ENCODE measurements around the gene PSMG3.

PSMG3 gene

DNA sequence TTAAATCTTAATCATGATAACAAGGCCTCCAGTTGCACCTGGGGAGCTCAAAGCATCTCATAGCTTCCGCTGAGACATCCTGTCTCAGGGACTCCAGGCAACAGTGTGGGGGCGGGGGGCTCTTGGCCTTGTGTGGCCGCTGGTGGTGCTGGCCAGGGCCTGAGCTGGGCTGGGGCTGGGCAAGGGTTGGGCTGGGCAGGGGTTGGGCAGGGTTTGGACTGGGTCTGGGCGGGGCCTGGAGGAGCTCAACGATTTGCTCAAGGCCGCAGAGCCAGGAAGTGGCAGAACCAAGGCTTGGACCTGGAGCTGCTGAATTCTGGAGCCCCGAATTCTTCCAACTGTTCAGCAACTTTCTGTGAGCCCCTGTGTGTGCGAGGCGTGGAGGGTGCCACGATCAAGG, 37.9 kb upstream of the PSMG3 start:
- no peaks in the 10 kb centered on the region for H3K9me2 ChIP-seq (replicated peaks; ENCODE audit: insufficient read depth, low read length)
- H3K27ac ChIP-seq (ENCODE audit: low read depth, low read length) = no peak overlapping the region
- TF ChIP-seq EZH2phosphoT487 (conservative IDR thresholded peaks at IDR 0.05; ENCODE audit: low read length) = no peak
- TF ChIP-seq, protein P1, sequence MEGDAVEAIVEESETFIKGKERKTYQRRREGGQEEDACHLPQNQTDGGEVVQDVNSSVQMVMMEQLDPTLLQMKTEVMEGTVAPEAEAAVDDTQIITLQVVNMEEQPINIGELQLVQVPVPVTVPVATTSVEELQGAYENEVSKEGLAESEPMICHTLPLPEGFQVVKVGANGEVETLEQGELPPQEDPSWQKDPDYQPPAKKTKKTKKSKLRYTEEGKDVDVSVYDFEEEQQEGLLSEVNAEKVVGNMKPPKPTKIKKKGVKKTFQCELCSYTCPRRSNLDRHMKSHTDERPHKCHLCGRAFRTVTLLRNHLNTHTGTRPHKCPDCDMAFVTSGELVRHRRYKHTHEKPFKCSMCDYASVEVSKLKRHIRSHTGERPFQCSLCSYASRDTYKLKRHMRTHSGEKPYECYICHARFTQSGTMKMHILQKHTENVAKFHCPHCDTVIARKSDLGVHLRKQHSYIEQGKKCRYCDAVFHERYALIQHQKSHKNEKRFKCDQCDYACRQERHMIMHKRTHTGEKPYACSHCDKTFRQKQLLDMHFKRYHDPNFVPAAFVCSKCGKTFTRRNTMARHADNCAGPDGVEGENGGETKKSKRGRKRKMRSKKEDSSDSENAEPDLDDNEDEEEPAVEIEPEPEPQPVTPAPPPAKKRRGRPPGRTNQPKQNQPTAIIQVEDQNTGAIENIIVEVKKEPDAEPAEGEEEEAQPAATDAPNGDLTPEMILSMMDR (IDR thresholded peaks at IDR 0.05; ENCODE audit: insufficient read depth, low read length, poor library complexity, severe bottlenecking) = no peak
- H4K20me1 ChIP-seq (ENCODE audit: low read depth, low read length) = no peaks in the 10 kb centered on the region
- H3K4me2 ChIP-seq (ENCODE audit: low read depth, low read length, poor library complexity, severe bottlenecking) = no peak overlapping the region
- H3K79me2 ChIP-seq (ENCODE audit: insufficient read depth, low read length) = no peaks in the 10 kb centered on the region
- no peak overlapping the region for H2AFZ ChIP-seq (ENCODE audit: low read depth, low read length, severe bottlenecking)
- no peaks in the 10 kb centered on the region for H3K9me3 ChIP-seq (ENCODE audit: insufficient read depth, low read length)
- no peaks in the 10 kb centered on the region for H3K36me3 ChIP-seq (ENCODE audit: low read length)
- H3K9ac ChIP-seq (ENCODE audit: low read length) = no peak overlapping the region
- H3K27me3 ChIP-seq (ENCODE audit: low read length) = peaks cover 4% of the 10 kb centered on the region; the same call in 1 of the 2 replicates
- no peak overlapping the region for H3K4me3 ChIP-seq (ENCODE audit: insufficient read depth, low read length, poor library complexity, severe bottlenecking)
- H3F3A ChIP-seq (ENCODE audit: insufficient read depth) = no peaks in the 10 kb centered on the region

DNA sequence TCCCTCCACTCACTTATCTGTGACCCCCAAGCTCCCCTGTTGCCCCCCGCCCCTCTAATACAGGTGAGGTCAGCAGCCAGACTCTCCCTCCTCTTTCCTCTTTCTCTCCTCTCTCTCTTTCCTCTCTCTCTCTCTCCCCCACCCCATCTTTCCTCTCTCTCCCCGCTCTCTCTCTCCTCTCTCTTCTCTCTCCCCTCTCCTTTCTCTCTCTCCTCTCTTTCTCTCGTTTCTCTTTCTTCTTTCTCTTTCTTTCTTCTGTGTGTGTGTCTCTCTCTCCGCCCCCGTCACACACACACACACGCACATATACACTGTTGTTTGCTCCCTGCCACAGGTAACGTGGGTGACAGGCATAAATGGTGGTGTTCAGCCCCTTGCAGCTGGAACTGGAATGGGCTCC, 37.2 kb upstream of the PSMG3 start:
- Histone ChIP-seq H3K9me3 (ENCODE audit: insufficient read depth, low read length) (no peaks in the 10 kb centered on the region), H3F3A (ENCODE audit: insufficient read depth) (no peaks in the 10 kb centered on the region), H3K9me2 (replicated peaks; ENCODE audit: insufficient read depth, low read length) (no peaks in the 10 kb centered on the region), H3K79me2 (ENCODE audit: insufficient read depth, low read length) (no peaks in the 10 kb centered on the region), H3K4me2 (ENCODE audit: low read depth, low read length, poor library complexity, severe bottlenecking) (no peak overlapping the region), H3K9ac (ENCODE audit: low read length) (no peak overlapping the region), H3K27me3 (ENCODE audit: low read length) (peaks cover 4% of the 10 kb centered on the region; the same call in 1 of the 2 replicates), H3K36me3 (ENCODE audit: low read length) (no peaks in the 10 kb centered on the region), H2AFZ (ENCODE audit: low read depth, low read length, severe bottlenecking) (no peak overlapping the region), H3K4me3 (ENCODE audit: insufficient read depth, low read length, poor library complexity, severe bottlenecking) (no peak overlapping the region), H4K20me1 (ENCODE audit: low read depth, low read length) (no peaks in the 10 kb centered on the region), H3K27ac (ENCODE audit: low read depth, low read length) (no peak overlapping the region)
- TF ChIP-seq, protein P1 (IDR thresholded peaks at IDR 0.05; ENCODE audit: insufficient read depth, low read length, poor library complexity, severe bottlenecking) = no peak
- TF ChIP-seq EZH2phosphoT487 (conservative IDR thresholded peaks at IDR 0.05; ENCODE audit: low read length) = no peak

DNA sequence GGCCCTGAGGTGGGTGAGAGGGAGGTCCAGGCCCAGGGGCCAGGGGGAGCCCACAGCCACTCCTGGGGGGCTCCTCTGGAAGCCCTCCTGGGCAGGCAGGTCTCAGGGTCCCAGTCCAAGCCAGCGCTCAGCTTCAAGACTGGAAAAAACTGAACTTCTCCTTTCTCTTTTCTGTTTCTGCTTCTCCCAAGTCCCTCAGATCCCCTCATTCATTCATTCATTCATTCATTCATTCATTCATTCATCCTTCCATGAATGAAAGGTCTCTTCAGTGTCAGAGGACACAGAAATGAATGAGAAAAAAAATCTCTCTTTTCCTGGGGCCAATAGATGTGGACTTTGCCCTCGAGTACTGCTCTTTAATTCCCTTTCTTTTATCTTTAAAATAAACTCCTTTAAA, 34.6 kb upstream of the PSMG3 start:
- no peak for TF ChIP-seq EZH2phosphoT487 (conservative IDR thresholded peaks at IDR 0.05; ENCODE audit: low read length)
- TF ChIP-seq, protein P1 (IDR thresholded peaks at IDR 0.05; ENCODE audit: insufficient read depth, low read length, poor library complexity, severe bottlenecking) = no peak
- Histone ChIP-seq H3K9me2 (replicated peaks; ENCODE audit: insufficient read depth, low read length) (no peaks in the 10 kb centered on the region), H3K79me2 (ENCODE audit: insufficient read depth, low read length) (no peaks in the 10 kb centered on the region), H3K27ac (ENCODE audit: low read depth, low read length) (no peak overlapping the region), H3K4me2 (ENCODE audit: low read depth, low read length, poor library complexity, severe bottlenecking) (no peak overlapping the region), H2AFZ (ENCODE audit: low read depth, low read length, severe bottlenecking) (no peak overlapping the region), H3K9ac (ENCODE audit: low read length) (no peak overlapping the region), H3K4me3 (ENCODE audit: insufficient read depth, low read length, poor library complexity, severe bottlenecking) (no peak overlapping the region), H3K9me3 (ENCODE audit: insufficient read depth, low read length) (no peaks in the 10 kb centered on the region), H3F3A (ENCODE audit: insufficient read depth) (no peaks in the 10 kb centered on the region), H3K27me3 (ENCODE audit: low read length) (peaks cover 4% of the 10 kb centered on the region; the same call in 1 of the 2 replicates), H4K20me1 (ENCODE audit: low read depth, low read length) (no peaks in the 10 kb centered on the region), H3K36me3 (ENCODE audit: low read length) (no peaks in the 10 kb centered on the region)
